NCI-H82 treated with DMSO at 0.1 percent for 48 hours (cell line): ENCODE measurements around the gene VPS33A.
"Not testable (repeated sequence)": the region's sequence is repeated elsewhere in the genome, so short reads cannot be mapped to it uniquely, and the experiment has no call there.

Experiments used
- DNase-seq: peaks from one replicate; lab custom pipeline; 2025; ENCODE audit not compliant: unreplicated experiment; lab: John Stamatoyannopoulos, UW

The VPS33A gene

GRCh38 chr12:122266230-122266901 is at the start of gene VPS33A:
VPS33A (minus strand) TSS chr12:122266494; CDS start chr12:122266408, 86 bp downstream.
- peak; percentile 80 for DNase-seq

GRCh38 chr12:122312926-122313325 is 46.6 kb upstream of the VPS33A start:
- DNase-seq, result no peak

- no peak for DNase-seq
These were observed 45.4 kb upstream of the VPS33A start for GRCh38 chr12:122311696-122312095.

- no peak for DNase-seq
These were observed 44.5 kb upstream of the VPS33A start for GRCh38 chr12:122310626-122311333.

- DNase-seq, result no peak
These were observed 43.3 kb upstream of the VPS33A start for GRCh38 chr12:122309564-122310121.

GRCh38 chr12:122308811-122309210 is 42.5 kb upstream of the VPS33A start:
- no peak for DNase-seq

- DNase-seq, result no peak
These were observed 40.1 kb upstream of the VPS33A start for GRCh38 chr12:122306407-122306806.

- DNase-seq, result no peak
These were observed 38.6 kb upstream of the VPS33A start for GRCh38 chr12:122304924-122305323.

GRCh38 chr12:122303068-122303467 is 36.8 kb upstream of the VPS33A start:
- DNase-seq, result no peak

GRCh38 chr12:122298071-122298748 is 31.9 kb upstream of the VPS33A start:
- no peak for DNase-seq

GRCh38 chr12:122297494-122297893 is 31.2 kb upstream of the VPS33A start:
- DNase-seq, result no peak

GRCh38 chr12:122295877-122296276 is 29.6 kb upstream of the VPS33A start:
- no peak for DNase-seq

- DNase-seq, result no peak
These were observed 26.8 kb upstream of the VPS33A start for GRCh38 chr12:122293081-122293480.

GRCh38 chr12:122291431-122291830 is 25.1 kb upstream of the VPS33A start:
- no peak for DNase-seq

GRCh38 chr12:122283680-122284079 is 17.4 kb upstream of the VPS33A start:
- DNase-seq, result no peak

- no peak for DNase-seq
These were observed 15.8 kb upstream of the VPS33A start for GRCh38 chr12:122282061-122282460.

GRCh38 chr12:122276242-122276641 is 9.9 kb upstream of the VPS33A start:
- DNase-seq, result no peak

GRCh38 chr12:122275459-122275858 is 9.2 kb upstream of the VPS33A start:
- DNase-seq, result no peak

GRCh38 chr12:122265886-122266229 is 436 bp downstream of the VPS33A start:
- DNase-seq, result no peak

- DNase-seq, result no peak
These were observed 818 bp downstream of the VPS33A start for GRCh38 chr12:122265476-122265875.

- not testable (repeated sequence) for DNase-seq
These were observed 5.6 kb downstream of the VPS33A start for GRCh38 chr12:122260735-122261134.

GRCh38 chr12:122258939-122259338 is 7.4 kb downstream of the VPS33A start:
- DNase-seq, result not testable (repeated sequence)
